K562 (cell line): Measurements from ENCODE around the gene BIRC6. TPM values are rescaled to one million over a fixed set of nuclear protein-coding genes. Genes with fewer than 3 reads are reported as not detected.

Experiments used
- DPF2 ChIP-seq: fragments of 450-650 bp; IDR thresholded peaks from 2 replicates; pipeline ENCODE4 v1.6.1; 2016
- ESRRA ChIP-seq: fragments of 450-650 bp; IDR thresholded peaks from 2 replicates; pipeline ENCODE4 v1.6.1; 2014; ENCODE audit warnings: low read depth, mild to moderate bottlenecking, moderate library complexity, borderline replicate concordance
- FOSL1 ChIP-seq: fragments of 200-800 bp; sonication (Bioruptor generic); conservative IDR thresholded peaks from 2 replicates; pipeline ENCODE4 v1.6.1; 2016; ENCODE audit warnings: missing genetic modification characterization, missing compliant biosample characterization
- GMEB1 ChIP-seq: fragments of 250-450 bp; sonication (Bioruptor Pico); IDR thresholded peaks from 2 replicates; pipeline ENCODE4 v1.4.0; 2020; ENCODE audit warnings: mild to moderate bottlenecking
- HDAC8 ChIP-seq: fragments of 450-650 bp; IDR thresholded peaks from 2 replicates; pipeline ENCODE4 v1.6.1; 2016; ENCODE audit warnings: mild to moderate bottlenecking, missing genetic modification characterization, moderate library complexity, missing compliant biosample characterization
- HMBOX1 ChIP-seq: sonication (generic); IDR thresholded peaks from 2 replicates; pipeline ENCODE4 v1.6.1; 2016
- LARP7 ChIP-seq: fragments of 450-650 bp; IDR thresholded peaks from 2 replicates; pipeline ENCODE4 v1.6.1; 2016
- MCM3 ChIP-seq: fragments of 450-650 bp; IDR thresholded peaks from 2 replicates; pipeline ENCODE4 v1.6.1; 2016
- MLLT1 ChIP-seq, 2 experiments: fragments of 450-650 bp; IDR thresholded peaks; 2 replicates each; pipeline ENCODE4 v1.6.1; 2016
- PHF20 ChIP-seq: fragments of 450-650 bp; IDR thresholded peaks from 2 replicates; pipeline ENCODE4 v1.6.1; 2018; ENCODE audit not compliant: partially characterized antibody
- PKNOX1 ChIP-seq: fragments of 450-650 bp; IDR thresholded peaks from 2 replicates; pipeline ENCODE4 v1.6.1; 2016
- RBFOX2 ChIP-seq: fragments of 200-400 bp; formaldehyde crosslinking; IDR thresholded peaks from 2 replicates; pipeline ENCODE4 v1.6.1; 2017; ENCODE audit warnings: low read depth, mild to moderate bottlenecking, low read length, moderate library complexity
- SIRT6 ChIP-seq: IDR thresholded peaks from one replicate; pipeline ENCODE4 v1.6.1; 2012; ENCODE audit warnings: low read depth, mild to moderate bottlenecking, control low read depth, inconsistent platforms, low read length, moderate library complexity
- TOE1 ChIP-seq, 2 experiments: fragments of 450-650 bp in 1 of 2; sonication (generic) in 1 of 2; formaldehyde crosslinking in 1 of 2; IDR thresholded peaks; 2 replicates each; pipeline versions ENCODE4 v1.7.1 to v1.8.0; 2016 to 2022; ENCODE audit warnings: borderline replicate concordance in 2 of 2, mild to moderate bottlenecking in 2 of 2, antibody characterized with exemption in 1 of 2, inconsistent platforms in 1 of 2, low read depth in 1 of 2, missing genetic modification reagents in 1 of 2, moderate library complexity in 1 of 2
- VEZF1 ChIP-seq: fragments of 200-800 bp; sonication (Bioruptor generic); IDR thresholded peaks from 2 replicates; pipeline ENCODE4 v1.6.1; 2017; ENCODE audit warnings: missing genetic modification characterization, missing compliant biosample characterization
- ZNF316 ChIP-seq: fragments of 450-650 bp; IDR thresholded peaks from 2 replicates; pipeline ENCODE4 v1.6.1; 2016
- ZNF57 ChIP-seq: fragments of 450-650 bp; formaldehyde crosslinking; IDR thresholded peaks from 2 replicates; pipeline ENCODE4 v1.4.0; 2020; ENCODE audit warnings: mild to moderate bottlenecking, moderate library complexity
- ZNF639 ChIP-seq, 2 experiments: fragments of 200-800 bp in 1 of 2; sonication (Bioruptor generic) in 1 of 2; sonication (generic) in 1 of 2; formaldehyde crosslinking in 1 of 2; IDR thresholded peaks in 1 of 2; conservative IDR thresholded peaks in 1 of 2; 2 replicates each; pipeline versions ENCODE4 v1.5.0 to v1.6.1; 2016 to 2020; ENCODE audit warnings: missing compliant biosample characterization in 1 of 2, missing genetic modification characterization in 1 of 2, missing genetic modification reagents in 1 of 2
- ZNF76 ChIP-seq: fragments of 250-450 bp; sonication (Bioruptor Pico); IDR thresholded peaks from 2 replicates; pipeline ENCODE4 v1.4.0; 2020; ENCODE audit warnings: mild to moderate bottlenecking, moderate library complexity, borderline replicate concordance
- ZNF778 ChIP-seq: fragments of 450-650 bp; formaldehyde crosslinking; IDR thresholded peaks from 2 replicates; pipeline ENCODE4 v1.4.0; 2020; ENCODE audit warnings: mild to moderate bottlenecking, moderate library complexity
- ZNF785 ChIP-seq: fragments of 250-450 bp; sonication (Bioruptor Pico); IDR thresholded peaks from 2 replicates; pipeline ENCODE4 v1.4.0; 2020; ENCODE audit warnings: mild to moderate bottlenecking
- polyA plus RNA-seq, 8 experiments: library from polyadenylated mRNA; depleted of rRNA in 4 of 8; stranded (reverse) in 5 of 8; unstranded in 3 of 8; fragments of >200 nt; fragmentation: Nextera tagmentation in 2 of 8; fragmentation: Illumina TruSeq in 1 of 8; extraction: Ambion mirVana in 2 of 8; extraction: Trizol in 1 of 8; gene quantifications; 2 replicates each; pipeline versions ENCODE4 v1.2.1 to v1.2.3, GENCODE V29; 2011 to 2014; ENCODE audit warnings: inconsistent platforms in 1 of 8, missing spikeins in 1 of 8
- total RNA-seq, 7 experiments: library from RNA; depleted of rRNA in 6 of 7; stranded (reverse); fragments of >200 nt in 6 of 7; fragmentation: Illumina TruSeq in 2 of 7; extraction: Trizol in 2 of 7; gene quantifications; 2 replicates each; pipeline versions ENCODE4 v1.2.1 to v1.2.3, GENCODE V29; 2011 to 2021; ENCODE audit warnings: low replicate concordance in 1 of 7

BIRC6 gene
- total and polyA plus RNA-seq, 9 of the 15 experiments (the other 6 are each of a cell fraction or from before 2014, with no cell fraction given) = 18.8 to 110 (median 49.8) TPM

GRCh38 chr2:32423536-32423935, 66.7 kb downstream of the BIRC6 start (continued):
- TF ChIP-seq FOSL1 (tag) = peak; percentile 21; the same call in 1 of the 2 replicates
- TF ChIP-seq LARP7 = no peak
- TF ChIP-seq PKNOX1 = peak; percentile 42; the same call in 1 of the 2 replicates
- TF ChIP-seq MCM3 = no peak
- TF ChIP-seq ZNF76 = no peak
- peak; percentile 39; the same call in 1 of the 2 replicates for TF ChIP-seq ZNF316
- no peak for TF ChIP-seq RBFOX2
- no peak for TF ChIP-seq ZNF639 (CRISPR knock-in tag; conservative IDR thresholded peaks at IDR 0.05 in 1 of 2, IDR thresholded peaks at IDR 0.05 in 1 of 2)
- peak; percentile 87 for TF ChIP-seq VEZF1 (CRISPR knock-in tag)
- TF ChIP-seq ZNF778 = no peak
- no peak for TF ChIP-seq TOE1 (IDR thresholded peaks at IDR 0.05; ENCODE audit: borderline replicate concordance)
- TF ChIP-seq TOE1 (CRISPR knock-in tag; IDR thresholded peaks at IDR 0.05; ENCODE audit: borderline replicate concordance, low read depth) = no peak
- no peak for TF ChIP-seq ZNF785 (CRISPR knock-in tag)
- no peak for TF ChIP-seq SIRT6
- no peak for TF ChIP-seq HDAC8
- 0 out of 2 replicates have a peak, but pooled peaks have one; percentile 26 for TF ChIP-seq DPF2
- TF ChIP-seq ESRRA = no peak
- 0 out of 2 replicates have a peak, but pooled peaks have one; percentile 24 for TF ChIP-seq HMBOX1
- no peak for TF ChIP-seq ZNF57
- TF ChIP-seq PHF20 = no peak
- TF ChIP-seq MLLT1 (IDR thresholded peaks at IDR 0.05) = no peak
- TF ChIP-seq GMEB1 (CRISPR knock-in tag) = no peak
